Tibial nerve (tissue), 4 donors: ENCODE data around the gene SHISA8. TPM values are rescaled to one million over a fixed set of nuclear protein-coding genes. Genes with fewer than 3 reads are reported as not detected.

Experiments used
- DNase-seq, 2 donors: peaks; one replicate each; pipeline ENCODE4 v3.0.0-alpha.2; 2019; ENCODE audit warnings: low spot score in 2 of 2
- H3K27ac ChIP-seq, 4 donors: fragments of 200-600 bp; sonication (generic) in 3 of 4; one replicate each; pipeline ENCODE4 v1.5.1; 2017 to 2019; ENCODE audit warnings: mild to moderate bottlenecking in 1 of 4
- H3K27me3 ChIP-seq, 2 donors: fragments of 200-600 bp; sonication (generic) in 1 of 2; one replicate each; pipeline versions ENCODE4 v1.5.1 to v1.6.0; 2017 to 2019
- H3K36me3 ChIP-seq, 3 donors: fragments of 200-600 bp; sonication (generic); one replicate each; pipeline ENCODE4 v1.5.1; 2018 to 2019
- H3K4me1 ChIP-seq, 4 donors: fragments of 200-600 bp; sonication (generic) in 3 of 4; one replicate each; pipeline ENCODE4 v1.5.1; 2017 to 2019
- H3K4me3 ChIP-seq, 4 donors: fragments of 200-600 bp; sonication (generic) in 3 of 4; one replicate each; pipeline ENCODE4 v1.5.1; 2017 to 2019; ENCODE audit warnings: mild to moderate bottlenecking in 1 of 4, moderate library complexity in 1 of 4
- H3K9me3 ChIP-seq, 4 donors: fragments of 200-600 bp; sonication (generic) in 3 of 4; one replicate each; pipeline ENCODE4 v1.5.1; 2017 to 2019
- EP300 ChIP-seq, 2 donors: sonication (generic); formaldehyde crosslinking; IDR thresholded peaks; one replicate each; pipeline ENCODE4 v1.6.1; 2017; ENCODE audit warnings: antibody characterized with exemption in 2 of 2, mild to moderate bottlenecking in 1 of 2
- POLR2A ChIP-seq, 2 donors: fragments of 450-650 bp; IDR thresholded peaks; one replicate each; pipeline ENCODE4 v1.6.1; 2017; ENCODE audit warnings: antibody characterized with exemption in 2 of 2, mild to moderate bottlenecking in 2 of 2, moderate library complexity in 2 of 2
- WGBS, 2 donors: methylation state at CpG; one replicate each; pipeline ENCODE4 v1.1.5; 2018; 5-methylcytosine and 5-hydroxymethylcytosine counted together
- total RNA-seq, 4 donors: library from RNA; depleted of rRNA; stranded (reverse); fragments of >200 nt; gene quantifications; one replicate each; pipeline ENCODE4 v1.1.0, GENCODE V29; 2016
- TF ChIP-seq, protein P1 (sequence below), 5 experiments: fragments of 200-600 bp in 3 of 5; fragments of 450-650 bp in 2 of 5; sonication (generic) in 3 of 5; IDR thresholded peaks; one replicate each; pipeline ENCODE4 v1.5.1; 2016 to 2019; ENCODE audit warnings: antibody characterized with exemption in 5 of 5, mild to moderate bottlenecking in 3 of 5, moderate library complexity in 2 of 5

The SHISA8 gene
- total RNA-seq, 4 donors from 2014 or later: 3.3 TPM; not detected in 3

DNA sequence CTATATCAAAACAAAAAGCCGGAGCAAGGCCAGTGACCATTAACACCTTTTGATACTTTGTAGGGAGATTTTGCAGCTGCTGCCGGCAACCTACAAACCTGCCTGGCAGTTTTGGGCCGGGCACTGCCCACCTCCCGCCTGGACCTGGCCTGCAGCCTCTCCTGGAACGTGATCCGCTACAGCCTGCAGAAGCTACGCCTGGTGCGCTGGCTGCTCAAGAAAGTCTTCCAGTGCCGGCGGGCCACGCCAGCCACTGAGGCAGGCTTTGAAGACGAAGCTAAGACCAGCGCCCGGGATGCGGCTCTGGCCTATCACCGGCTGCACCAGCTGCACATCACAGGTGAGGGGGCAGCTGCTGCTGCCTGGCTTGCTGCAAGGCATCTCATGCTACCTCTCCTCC, 34.2 kb downstream of the SHISA8 start:
- Histone ChIP-seq H3K9me3 (no peaks in the 10 kb centered on the region), H3K36me3 (peaks cover 6 to 99% (median 49%) of the 10 kb centered on the region in 3 donors), H3K4me3 (no peak overlapping the region), H3K27me3 (no peaks in the 10 kb centered on the region), H3K27ac (no peak overlapping the region), H3K4me1 (peaks cover 0 to 3% (median 0%) of the 10 kb centered on the region in 4 donors)
- DNase-seq: no peak
- TF ChIP-seq POLR2A (IDR thresholded peaks at IDR 0.05) (no peak), EP300 (IDR thresholded peaks at IDR 0.05) (no peak)
- TF ChIP-seq, protein P1, sequence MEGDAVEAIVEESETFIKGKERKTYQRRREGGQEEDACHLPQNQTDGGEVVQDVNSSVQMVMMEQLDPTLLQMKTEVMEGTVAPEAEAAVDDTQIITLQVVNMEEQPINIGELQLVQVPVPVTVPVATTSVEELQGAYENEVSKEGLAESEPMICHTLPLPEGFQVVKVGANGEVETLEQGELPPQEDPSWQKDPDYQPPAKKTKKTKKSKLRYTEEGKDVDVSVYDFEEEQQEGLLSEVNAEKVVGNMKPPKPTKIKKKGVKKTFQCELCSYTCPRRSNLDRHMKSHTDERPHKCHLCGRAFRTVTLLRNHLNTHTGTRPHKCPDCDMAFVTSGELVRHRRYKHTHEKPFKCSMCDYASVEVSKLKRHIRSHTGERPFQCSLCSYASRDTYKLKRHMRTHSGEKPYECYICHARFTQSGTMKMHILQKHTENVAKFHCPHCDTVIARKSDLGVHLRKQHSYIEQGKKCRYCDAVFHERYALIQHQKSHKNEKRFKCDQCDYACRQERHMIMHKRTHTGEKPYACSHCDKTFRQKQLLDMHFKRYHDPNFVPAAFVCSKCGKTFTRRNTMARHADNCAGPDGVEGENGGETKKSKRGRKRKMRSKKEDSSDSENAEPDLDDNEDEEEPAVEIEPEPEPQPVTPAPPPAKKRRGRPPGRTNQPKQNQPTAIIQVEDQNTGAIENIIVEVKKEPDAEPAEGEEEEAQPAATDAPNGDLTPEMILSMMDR (IDR thresholded peaks at IDR 0.05): no peak
- 92 to 97% methylated on average over 16 of the region's 16 CpGs for WGBS, 2 donors

DNA sequence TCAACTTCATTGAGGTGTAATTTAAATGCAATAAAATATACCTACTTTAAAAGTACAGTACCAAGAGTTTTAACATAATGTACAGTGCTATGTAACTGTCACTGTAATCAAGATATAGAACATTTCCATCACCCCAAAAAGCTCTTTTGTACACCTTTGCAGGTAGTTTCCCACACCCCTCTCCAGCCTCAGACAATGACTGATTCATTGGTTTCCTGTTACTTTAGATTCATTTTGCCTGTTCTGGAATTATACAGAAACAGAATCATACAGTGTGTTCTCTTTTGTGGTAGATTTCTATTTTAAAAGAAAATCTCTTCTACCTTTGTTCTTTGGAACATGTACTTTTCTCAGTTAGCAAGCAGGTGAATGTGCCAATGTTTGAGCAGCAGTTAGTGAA, 38.2 kb downstream of the SHISA8 start:
- Histone ChIP-seq H3K27ac (no peak overlapping the region), H3K4me3 (no peak overlapping the region), H3K27me3 (no peaks in the 10 kb centered on the region), H3K36me3 (peaks cover 0 to 98% (median 30%) of the 10 kb centered on the region in 3 donors), H3K4me1 (peaks cover 0 to 7% (median 0%) of the 10 kb centered on the region in 4 donors), H3K9me3 (no peaks in the 10 kb centered on the region)
- DNase-seq: no peak
- TF ChIP-seq, protein P1 (IDR thresholded peaks at IDR 0.05): no peak
- no peak for TF ChIP-seq EP300 (IDR thresholded peaks at IDR 0.05)

DNA sequence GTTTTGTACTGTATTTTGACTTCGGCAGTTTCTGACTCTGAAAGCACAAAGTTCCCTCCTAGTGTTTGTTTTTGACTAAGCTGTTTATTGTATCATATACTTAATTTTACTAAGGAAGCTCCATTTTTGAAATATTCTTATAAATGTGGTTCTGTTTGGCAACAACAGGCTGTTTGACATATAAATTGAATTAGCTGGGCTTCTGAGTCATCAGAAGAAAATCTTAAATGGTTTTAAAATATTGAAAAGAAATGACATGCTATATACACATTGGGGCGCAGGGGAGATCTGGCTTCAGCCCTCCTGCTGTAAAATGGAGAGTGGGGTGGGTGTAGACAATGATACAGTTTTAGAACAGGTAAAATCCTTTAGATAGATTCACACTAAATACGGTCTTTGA, 38.6 kb downstream of the SHISA8 start:
- WGBS, 2 donors: 77 to 81% methylated on average over 3 of the region's 3 CpGs
- peaks cover 0 to 98% (median 32%) of the 10 kb centered on the region in 3 donors for H3K36me3 ChIP-seq

DNA sequence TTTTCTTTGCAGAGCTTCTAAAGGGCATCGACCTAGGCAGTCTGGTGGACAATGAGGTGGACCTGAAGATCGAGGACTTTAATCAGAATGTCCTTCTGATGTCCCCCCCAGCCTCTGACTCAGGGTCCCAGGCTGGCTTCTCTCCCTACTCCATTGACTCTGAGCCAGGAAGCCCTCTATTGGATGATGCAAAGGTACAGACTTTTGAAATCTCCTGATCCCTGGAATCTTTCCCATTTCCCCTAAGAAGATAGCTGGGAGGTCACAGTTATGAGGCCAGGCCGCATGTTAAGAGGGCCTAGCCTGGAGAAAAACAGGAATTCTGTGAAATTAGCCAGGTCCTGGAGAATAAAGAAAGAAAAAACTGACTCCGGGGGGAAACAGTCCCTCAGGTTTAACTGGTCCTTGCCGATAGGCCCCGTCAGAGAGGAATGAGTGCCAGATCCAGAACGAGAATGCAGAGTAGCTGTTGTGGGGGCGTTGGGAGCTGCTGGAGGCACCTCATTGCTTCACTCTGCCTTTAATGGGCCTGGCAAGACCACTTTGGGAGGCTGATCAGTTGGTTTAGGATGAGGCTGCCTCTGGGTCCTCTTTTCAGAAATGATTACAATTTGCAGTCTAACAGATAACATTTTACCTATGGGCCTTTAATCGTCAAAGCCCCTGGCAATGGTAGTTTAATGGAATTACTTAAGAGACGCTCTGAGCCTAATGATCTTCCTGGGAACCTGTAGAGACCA, 39.2 kb downstream of the SHISA8 start:
- Histone ChIP-seq H3K9me3 (no peaks in the 10 kb centered on the region), H3K36me3 (peaks cover 0 to 98% (median 26%) of the 10 kb centered on the region in 3 donors)
- WGBS, 2 donors: 74% methylated on average over 10 of the region's 10 CpGs

More for the DNA sequence above, 38.6 kb downstream of the SHISA8 start:
- no peak overlapping the region for H3K4me3 ChIP-seq
- TF ChIP-seq, protein P1 (IDR thresholded peaks at IDR 0.05): no peak
- TF ChIP-seq EP300 (IDR thresholded peaks at IDR 0.05): no peak
- no peak for TF ChIP-seq POLR2A (IDR thresholded peaks at IDR 0.05)
- no peaks in the 10 kb centered on the region for H3K9me3 ChIP-seq
- peaks cover 0 to 7% (median 0%) of the 10 kb centered on the region in 4 donors for H3K4me1 ChIP-seq
- no peaks in the 10 kb centered on the region for H3K27me3 ChIP-seq
- H3K27ac ChIP-seq: peak overlapping the region in 1 of 4 donors; percentile 1
- DNase-seq: no peak

DNA sequence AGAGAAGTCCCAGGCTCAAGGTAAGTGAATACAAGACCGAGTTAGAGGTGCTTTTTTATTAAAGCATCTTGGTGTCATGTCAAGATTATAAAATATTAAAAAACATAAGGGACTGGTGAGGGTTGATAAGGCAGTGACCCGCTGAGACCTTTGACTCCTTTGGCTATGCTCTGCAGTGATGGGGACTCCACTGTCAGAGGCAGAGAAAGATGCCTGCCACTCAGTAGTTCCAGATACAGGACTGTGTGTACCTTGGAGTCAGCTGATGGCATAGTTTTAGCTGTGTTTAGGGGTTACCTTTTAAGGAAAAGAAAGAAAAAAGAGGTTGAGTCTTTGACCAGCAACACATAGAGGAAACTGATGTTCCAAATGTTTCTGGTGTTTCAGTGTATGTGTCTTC, 40.8 kb downstream of the SHISA8 start:
- Histone ChIP-seq H3K27me3 (no peaks in the 10 kb centered on the region), H3K9me3 (no peaks in the 10 kb centered on the region), H3K4me3 (no peak overlapping the region), H3K36me3 (peaks cover 0 to 99% (median 26%) of the 10 kb centered on the region in 3 donors), H3K4me1 (peaks cover 0 to 8% (median 0%) of the 10 kb centered on the region in 4 donors), H3K27ac (no peak overlapping the region)
- TF ChIP-seq POLR2A (IDR thresholded peaks at IDR 0.05) (no peak), EP300 (IDR thresholded peaks at IDR 0.05) (no peak)
- TF ChIP-seq, protein P1 (IDR thresholded peaks at IDR 0.05): no peak
- 92 to 94% methylated on average over 2 of the region's 2 CpGs for WGBS, 2 donors
- DNase-seq: no peak

More for the DNA sequence above, 39.2 kb downstream of the SHISA8 start:
- Histone ChIP-seq H3K27me3 (no peaks in the 10 kb centered on the region), H3K27ac (peak overlapping the region in 1 of 4 donors; percentile 1), H3K4me3 (no peak overlapping the region), H3K4me1 (peaks cover 0 to 7% (median 0%) of the 10 kb centered on the region in 4 donors)
- no peak for TF ChIP-seq EP300 (IDR thresholded peaks at IDR 0.05)
- no peak for TF ChIP-seq POLR2A (IDR thresholded peaks at IDR 0.05)
- TF ChIP-seq, protein P1 (IDR thresholded peaks at IDR 0.05): no peak
- DNase-seq: no peak
